IPS-NIHi7 (cell line): ENCODE data around the gene COL1A2.

ENCODE experiments used
- DNase-seq: peaks from one replicate; pipeline ENCODE4 v3.0.0; 2012; ENCODE audit warnings: mixed read lengths; ENCODE audit errors: extremely low spot score

The COL1A2 gene

DNA sequence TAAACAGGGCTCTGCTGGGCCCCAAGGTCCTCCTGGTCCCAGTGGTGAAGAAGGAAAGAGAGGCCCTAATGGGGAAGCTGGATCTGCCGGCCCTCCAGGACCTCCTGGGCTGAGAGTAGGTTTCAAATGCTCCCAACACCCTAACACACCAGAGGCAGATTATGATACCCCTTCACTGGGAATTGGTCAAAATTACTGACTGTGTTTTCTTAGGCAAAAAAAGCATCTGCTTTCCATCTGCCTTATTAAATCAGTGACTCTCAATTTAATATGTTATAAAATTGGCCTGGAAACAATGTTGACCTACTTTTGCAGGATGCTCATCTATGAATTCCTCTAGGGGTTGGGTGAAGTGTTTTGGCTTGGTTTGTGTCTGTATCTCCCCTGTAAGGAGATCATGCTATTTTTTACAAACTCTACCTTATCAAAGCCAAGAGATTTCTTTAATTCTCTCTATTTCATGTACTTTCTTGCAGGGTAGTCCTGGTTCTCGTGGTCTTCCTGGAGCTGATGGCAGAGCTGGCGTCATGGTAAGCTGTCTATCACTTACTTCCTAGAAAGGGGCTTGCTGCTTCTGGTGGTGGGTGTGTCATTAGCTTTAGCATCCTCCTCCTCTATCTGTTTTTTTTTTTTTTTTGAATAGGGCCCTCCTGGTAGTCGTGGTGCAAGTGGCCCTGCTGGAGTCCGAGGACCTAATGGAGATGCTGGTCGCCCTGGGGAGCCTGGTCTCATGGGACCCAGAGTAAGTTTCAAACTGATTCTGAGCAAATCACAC is 15.9 kb downstream of the COL1A2 start:
- DNase-seq: no peak

DNA sequence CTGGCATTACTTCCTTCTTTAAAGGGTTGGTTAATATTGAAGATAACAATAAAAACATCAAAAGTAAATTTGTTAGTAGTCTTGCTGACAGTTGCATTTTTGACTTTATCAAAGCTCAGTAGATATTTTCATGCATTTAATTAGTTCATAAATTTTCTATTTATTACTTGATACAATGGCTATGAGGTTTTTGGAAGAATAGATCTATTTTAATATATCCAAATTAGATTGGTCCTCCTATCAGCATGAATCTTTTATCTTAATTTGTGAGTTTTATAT is 16.4 kb downstream of the COL1A2 start:
- DNase-seq: no peak

DNA sequence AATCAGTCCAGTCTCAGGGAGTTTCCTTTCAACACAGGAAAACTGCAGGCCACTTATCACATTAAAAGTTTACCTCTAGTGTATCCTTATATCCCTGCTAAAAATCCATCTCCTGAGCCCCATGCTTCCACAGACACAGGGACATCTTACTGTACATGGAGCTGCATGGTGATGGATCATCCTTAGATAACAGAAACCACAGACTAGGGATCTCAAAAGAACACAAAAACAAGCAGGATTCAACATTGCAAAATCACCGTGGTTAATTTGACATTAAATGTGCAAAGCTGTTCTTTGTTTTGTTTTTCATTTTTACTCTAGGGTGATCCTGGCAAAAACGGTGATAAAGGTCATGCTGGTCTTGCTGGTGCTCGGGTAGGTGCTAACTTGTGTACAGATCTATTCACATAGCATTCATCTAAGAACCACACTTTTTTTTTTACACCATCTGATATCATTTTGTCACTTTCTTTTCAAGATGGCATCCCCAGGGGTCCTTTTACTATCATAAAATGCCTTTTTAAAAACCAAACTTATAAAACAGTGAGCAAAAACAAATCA is 18.1 kb downstream of the COL1A2 start:
- no peak for DNase-seq

DNA sequence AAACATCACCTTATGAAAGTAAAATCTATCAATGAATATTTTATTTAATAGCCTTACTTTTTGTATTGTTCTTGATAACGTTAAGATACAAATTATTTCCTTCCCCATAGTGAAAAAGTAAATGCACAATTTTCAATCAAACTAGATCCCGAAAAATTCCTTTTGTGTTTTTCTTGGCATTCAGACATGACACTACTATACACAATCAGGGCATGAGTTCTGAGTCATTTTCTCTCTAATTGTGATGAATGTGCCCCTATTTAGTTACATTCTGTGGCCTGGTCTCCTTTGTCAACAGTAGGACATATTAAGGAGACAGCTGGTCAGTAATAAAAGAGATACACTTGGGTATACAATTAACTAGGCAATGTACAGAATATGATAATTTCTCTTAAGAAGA is 19.8 kb downstream of the COL1A2 start:
- DNase-seq: no peak

DNA sequence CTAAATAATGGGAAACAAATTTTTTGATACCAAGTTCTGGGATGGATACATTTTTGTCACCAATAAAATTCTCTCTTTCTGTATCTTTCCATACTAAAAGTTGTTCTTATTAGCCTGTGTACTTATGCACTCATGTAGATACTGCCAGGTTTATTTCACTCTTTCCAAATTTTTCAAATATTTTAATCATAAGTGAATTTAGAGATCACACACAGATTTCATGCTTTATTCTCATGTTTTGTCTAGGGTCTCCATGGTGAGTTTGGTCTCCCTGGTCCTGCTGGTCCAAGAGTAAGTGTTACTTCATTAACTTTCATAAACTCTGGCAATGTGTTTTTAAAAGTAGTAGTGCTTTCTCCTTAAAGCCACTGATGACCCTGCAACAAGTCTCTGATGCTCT is 20.3 kb downstream of the COL1A2 start:
- DNase-seq: no peak

- DNase-seq: no peak
Observed at GRCh38 chr7:94417306-94417705, 22.6 kb downstream of the COL1A2 start.

DNA sequence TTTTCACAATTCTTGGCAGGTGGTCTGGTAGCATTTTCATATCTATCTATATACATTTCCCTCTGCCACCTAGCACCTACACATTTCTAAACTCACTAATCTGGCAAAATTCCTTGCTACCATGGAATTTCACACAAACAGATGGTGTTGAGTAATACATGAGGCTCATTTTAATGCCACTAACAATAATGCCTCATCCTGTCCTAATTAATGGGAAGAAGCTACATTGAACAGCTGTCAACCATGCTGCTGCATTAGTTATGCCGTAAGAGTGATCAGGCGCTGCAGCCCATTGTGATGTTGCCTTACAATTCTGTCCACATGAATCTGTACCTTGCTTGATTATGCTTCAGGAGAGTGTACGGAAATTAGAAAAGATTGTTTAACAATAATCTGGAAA is 23.2 kb downstream of the COL1A2 start:
- no peak for DNase-seq

- DNase-seq: no peak
Observed at GRCh38 chr7:94418851-94419250, 24.2 kb downstream of the COL1A2 start.

DNA sequence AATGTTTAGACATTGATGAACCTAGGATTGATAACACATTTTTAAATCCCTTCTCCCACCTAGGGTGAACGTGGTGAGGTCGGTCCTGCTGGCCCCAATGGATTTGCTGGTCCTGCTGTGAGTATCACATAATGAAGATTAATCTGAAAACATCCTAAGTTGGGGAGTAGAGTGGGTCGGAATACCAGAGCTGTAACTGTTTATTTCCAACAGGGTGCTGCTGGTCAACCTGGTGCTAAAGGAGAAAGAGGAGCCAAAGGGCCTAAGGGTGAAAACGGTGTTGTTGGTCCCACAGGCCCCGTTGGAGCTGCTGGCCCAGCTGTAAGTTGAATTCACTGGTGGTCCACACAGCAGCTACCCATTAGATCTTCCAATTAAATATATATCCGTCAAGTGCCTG is 25.6 kb downstream of the COL1A2 start:
- no peak for DNase-seq

DNA sequence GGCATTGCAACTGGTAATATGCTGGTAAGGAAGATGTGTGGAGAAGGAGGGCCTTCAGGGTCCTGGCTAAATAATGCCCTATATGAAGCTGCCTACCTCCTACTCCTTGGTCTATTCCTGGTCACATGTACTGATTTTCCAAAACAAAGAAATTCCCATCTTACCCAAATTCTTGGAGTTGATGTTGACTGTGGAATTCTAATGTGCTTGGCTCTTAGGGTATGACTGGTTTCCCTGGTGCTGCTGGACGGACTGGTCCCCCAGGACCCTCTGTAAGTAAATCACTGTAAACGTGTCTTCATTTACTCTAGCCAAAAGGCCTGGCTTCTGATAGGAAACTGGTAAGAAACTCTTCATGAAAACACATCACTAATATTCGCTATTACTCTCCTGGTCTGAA is 27.0 kb downstream of the COL1A2 start:
- DNase-seq: no peak

- no peak for DNase-seq
Observed at GRCh38 chr7:94422136-94422535, 27.4 kb downstream of the COL1A2 start.

GRCh38 chr7:94422827-94423460 is 28.2 kb downstream of the COL1A2 start:
- no peak for DNase-seq

GRCh38 chr7:94423863-94424735 is 29.4 kb downstream of the COL1A2 start:
- no peak for DNase-seq

GRCh38 chr7:94425546-94425945 is 30.9 kb downstream of the COL1A2 start:
- no peak for DNase-seq

DNA sequence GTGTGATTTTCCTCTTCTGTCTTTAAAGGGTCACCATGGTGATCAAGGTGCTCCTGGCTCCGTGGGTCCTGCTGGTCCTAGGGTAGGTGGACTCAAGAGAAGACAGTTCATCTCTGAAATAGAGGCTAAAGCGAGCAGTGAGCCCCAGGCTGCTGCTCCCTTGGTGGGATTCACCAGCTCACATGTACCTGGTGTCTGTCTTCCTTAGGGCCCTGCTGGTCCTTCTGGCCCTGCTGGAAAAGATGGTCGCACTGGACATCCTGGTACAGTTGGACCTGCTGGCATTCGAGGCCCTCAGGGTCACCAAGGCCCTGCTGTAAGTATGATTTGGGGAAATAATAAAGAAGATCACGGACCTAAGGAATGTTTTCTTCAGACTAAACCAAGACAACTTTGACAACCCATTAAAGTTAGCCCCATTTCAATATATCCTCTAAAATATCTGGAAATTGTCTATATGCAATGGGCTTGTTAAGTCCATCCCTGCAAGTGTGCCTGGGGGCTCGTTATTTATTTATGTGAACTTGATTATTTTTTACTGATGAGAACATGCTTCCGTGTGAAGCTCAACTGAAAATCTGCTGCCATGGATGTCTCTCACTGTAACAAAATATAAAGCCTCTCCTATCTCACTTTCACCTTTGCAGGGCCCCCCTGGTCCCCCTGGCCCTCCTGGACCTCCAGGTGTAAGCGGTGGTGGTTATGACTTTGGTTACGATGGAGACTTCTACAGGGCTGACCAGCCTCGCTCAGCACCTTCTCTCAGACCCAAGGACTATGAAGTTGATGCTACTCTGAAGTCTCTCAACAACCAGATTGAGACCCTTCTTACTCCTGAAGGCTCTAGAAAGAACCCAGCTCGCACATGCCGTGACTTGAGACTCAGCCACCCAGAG is 32.5 kb downstream of the COL1A2 start:
- no peak for DNase-seq

DNA sequence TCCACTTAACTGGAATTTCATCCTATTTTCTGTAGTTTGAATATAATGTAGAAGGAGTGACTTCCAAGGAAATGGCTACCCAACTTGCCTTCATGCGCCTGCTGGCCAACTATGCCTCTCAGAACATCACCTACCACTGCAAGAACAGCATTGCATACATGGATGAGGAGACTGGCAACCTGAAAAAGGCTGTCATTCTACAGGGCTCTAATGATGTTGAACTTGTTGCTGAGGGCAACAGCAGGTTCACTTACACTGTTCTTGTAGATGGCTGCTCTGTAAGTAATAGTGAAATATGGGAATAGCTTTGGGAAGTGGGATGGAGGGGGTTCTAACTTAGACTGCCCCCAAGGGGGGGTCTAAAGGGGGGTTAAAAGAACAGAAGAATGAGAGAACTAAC is 34.5 kb downstream of the COL1A2 start:
- no peak for DNase-seq

- no peak for DNase-seq
Observed at GRCh38 chr7:94431176-94431575, 36.5 kb downstream of the COL1A2 start.

DNA sequence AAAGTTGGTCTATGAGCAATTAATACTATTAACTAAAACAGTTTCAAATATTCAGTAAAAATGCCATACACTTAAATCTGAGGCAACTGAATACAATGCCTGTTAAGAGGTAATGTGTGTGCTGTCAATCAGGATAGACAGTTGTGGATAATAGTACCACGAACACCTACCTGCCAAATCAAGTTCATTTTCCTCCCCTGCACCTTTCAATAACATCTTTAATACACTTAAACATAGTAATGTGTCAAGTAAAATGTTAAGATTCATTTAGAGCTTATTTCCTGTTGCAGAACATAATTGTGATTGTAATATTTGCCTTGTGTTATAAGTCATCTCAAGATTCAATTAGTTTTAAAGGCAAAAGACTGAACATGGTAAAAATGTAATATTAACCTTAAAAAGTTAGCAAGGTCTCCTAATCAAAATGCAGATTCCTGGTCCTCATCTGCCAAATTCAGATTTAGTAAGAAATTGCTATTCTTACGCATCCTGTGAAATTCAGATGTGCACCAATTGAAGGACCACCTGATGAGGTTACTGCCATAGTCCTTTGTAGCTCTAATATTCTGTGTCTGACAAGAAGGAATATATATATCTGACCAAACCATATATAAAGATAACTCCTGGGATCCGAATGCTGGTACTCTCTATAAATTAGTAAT is 37.1 kb downstream of the COL1A2 start:
- DNase-seq: no peak

DNA sequence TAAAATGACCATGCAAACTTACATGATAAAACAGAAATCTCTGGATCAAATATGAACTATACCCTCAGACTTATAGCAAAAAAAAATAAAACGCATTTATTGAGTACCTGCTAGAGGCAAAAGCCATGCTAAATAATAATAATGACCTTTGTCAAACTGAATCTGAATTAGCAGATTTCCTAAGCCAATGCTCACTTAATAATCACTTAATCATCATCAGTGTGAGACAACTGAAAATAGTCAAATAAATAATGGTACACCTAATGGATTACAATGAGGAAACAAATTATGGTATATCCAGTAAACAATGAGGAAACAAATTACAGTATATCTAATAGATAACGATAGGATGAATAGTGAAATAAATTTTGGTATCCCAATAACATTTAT is 37.6 kb downstream of the COL1A2 start:
- no peak for DNase-seq

DNA sequence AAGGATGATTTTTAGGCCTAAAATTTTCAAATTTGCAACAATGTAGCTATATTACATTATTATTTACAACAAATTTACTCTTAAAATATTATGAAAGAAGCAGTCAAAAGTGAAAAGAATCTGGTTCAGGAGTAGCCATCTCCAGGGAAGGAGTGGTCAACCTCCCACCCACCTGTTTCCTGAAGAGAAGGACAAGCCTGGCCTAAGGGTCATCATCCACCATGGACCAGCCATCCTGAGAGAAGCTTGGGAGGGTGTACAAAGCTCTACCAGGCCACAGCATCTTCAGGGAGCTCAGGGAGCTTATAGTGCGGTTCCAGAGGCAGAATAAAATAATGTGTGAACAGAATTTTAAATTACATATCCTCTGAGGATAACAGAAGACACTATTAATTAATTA is 38.1 kb downstream of the COL1A2 start:
- no peak for DNase-seq

DNA sequence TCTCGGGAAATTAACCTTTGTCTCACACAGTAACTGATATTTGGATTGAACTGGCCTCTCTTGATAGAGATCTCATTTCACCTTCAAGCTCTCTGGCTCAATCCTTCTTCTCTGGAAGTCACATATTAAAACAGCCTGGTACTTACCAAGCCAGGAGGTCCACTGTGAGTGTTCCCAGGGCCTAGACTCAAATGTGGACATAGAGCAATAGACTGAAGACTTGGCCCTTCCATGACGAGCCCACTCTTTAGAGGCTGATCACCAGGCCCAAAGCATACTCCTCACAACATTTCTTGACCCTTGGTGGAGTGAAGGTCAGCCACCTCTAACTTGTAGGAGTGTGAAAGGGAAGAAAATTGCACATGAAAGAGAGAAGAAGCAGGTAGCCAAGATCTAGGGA is 38.5 kb downstream of the COL1A2 start:
- no peak for DNase-seq
